Fibroblast of villous mesenchyme (primary cell): Measurements from ENCODE around the gene DEAF1. TPM values are rescaled to one million over a fixed set of nuclear protein-coding genes. Genes with fewer than 3 reads are reported as not detected.
A peak's percentile ranks its signal among the peaks of the same experiment; 100 is the strongest.
"Not testable (repeated sequence)": the region's sequence is repeated elsewhere in the genome, so short reads cannot be mapped to it uniquely, and the experiment has no call there.

Experiments used
- DNase-seq: peaks from one replicate; pipeline ENCODE4 v3.0.0-alpha.2; 2010; ENCODE audit warnings: low read depth
- H3K4me3 ChIP-seq: 2 replicates; pipeline ENCODE4 v1.5.1; 2011; ENCODE audit warnings: low read depth, mild to moderate bottlenecking, low read length
- CTCF ChIP-seq: IDR thresholded peaks from 2 replicates; pipeline ENCODE4 v1.5.1; 2012; ENCODE audit warnings: low read depth, mild to moderate bottlenecking, low read length; ENCODE audit not compliant: insufficient read depth
- total RNA-seq: library from RNA; depleted of rRNA; stranded (reverse); fragments of >200 nt; gene quantifications from 2 replicates; pipeline ENCODE4 v1.2.3, GENCODE V29; 2012

The DEAF1 gene
- total RNA-seq, result 33.7 and 33.8 TPM in 2 replicates

- peak within 1 kb of the TSS; percentile 71 for H3K4me3 ChIP-seq
- DNase-seq, result peak; percentile 98
- no peak for TF ChIP-seq CTCF
Observed at GRCh38 chr11:694563-695287, at the start of gene DEAF1. Gene DEAF1 (minus strand): TSS chr11:695222. CDS start chr11:695047, 175 bp downstream.

DNA sequence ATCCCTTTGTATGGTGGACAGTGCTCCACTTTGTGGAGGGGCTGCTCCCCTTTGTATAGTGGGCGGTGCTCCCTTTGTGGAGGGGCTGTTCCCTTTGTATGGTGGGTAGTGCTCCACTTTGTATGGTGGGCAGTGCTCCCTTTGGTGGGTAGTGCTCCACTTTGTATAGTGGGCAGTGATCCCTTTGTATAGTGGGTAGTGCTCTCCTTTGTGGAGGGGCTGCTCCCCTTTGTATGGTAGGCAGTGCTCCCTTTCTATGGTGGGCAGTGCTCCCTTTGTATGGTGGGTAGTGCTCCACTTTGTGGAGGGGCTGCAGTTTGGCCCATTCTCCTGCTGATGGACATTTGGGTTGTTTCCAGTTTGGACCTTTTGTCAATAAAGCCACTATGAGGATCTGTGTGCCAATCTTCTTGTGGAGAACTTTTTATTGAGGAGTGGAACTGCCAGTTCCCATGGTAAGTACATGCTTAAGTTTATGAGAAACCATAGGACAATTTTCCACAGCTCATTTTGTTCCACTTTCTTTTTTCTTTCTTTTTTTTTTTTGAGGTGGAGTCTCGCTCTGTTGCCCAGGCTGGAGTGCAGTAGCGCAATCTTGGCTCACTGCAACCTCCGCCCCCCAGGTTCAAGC, 47.7 kb upstream of the DEAF1 start:
- no peak overlapping the region for H3K4me3 ChIP-seq
- DNase-seq, result no peak
- TF ChIP-seq CTCF, result no peak

GRCh38 chr11:742156-742546, 47.1 kb upstream of the DEAF1 start:
- H3K4me3 ChIP-seq, result no peak overlapping the region
- TF ChIP-seq CTCF, result no peak
- DNase-seq, result no peak

DNA sequence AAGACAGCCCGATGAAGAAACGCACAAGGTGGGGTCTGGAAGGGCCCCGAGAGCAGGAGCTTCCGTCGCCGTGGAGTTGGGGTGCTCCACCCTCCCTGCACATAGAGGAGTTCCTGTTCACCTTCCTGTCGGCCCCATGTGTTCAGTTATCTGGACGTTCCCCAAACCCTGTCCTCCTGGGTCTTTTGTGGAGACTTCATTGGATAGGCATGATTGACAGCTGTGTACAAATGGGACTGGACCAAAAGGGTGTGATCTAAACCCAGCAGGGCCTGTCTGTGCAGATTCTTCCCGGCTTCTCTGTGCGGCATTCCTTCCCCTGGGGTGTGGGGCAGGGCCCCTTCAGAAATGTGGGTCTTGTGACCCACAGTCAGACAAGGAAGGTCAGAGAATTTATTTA, 42.9 kb upstream of the DEAF1 start:
- not testable (repeated sequence) for DNase-seq, H3K4me3 ChIP-seq

GRCh38 chr11:737366-737765, 42.3 kb upstream of the DEAF1 start:
- H3K4me3 ChIP-seq, result no peak overlapping the region
- TF ChIP-seq CTCF, result no peak
- DNase-seq, result no peak

DNA sequence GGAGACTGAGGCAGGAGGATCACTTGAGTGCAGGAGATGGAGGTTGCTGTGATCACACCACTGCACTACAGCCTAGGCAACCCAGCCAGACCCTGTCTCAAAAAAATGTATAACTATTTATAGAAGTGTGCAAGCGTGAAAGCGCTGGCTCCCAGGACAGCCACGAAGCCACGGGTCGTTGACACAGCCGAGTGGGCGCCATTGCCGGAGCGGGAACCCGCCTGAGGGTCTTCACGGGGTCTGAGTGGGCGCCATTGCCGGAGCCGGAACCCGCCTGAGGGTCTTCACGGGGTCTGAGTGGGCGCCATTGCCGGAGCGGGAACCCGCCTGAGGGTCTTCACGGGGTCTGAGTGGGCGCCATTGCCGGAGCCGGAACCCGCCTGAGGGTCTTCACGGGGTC, 39.5 kb upstream of the DEAF1 start:
- not testable (repeated sequence) for H3K4me3 ChIP-seq, DNase-seq

GRCh38 chr11:733072-733471, 38.0 kb upstream of the DEAF1 start:
- no peak overlapping the region for H3K4me3 ChIP-seq
- TF ChIP-seq CTCF, result no peak
- DNase-seq, result no peak

GRCh38 chr11:729492-730074, 34.6 kb upstream of the DEAF1 start:
- no peak for DNase-seq
- H3K4me3 ChIP-seq, result no peak overlapping the region
- no peak for TF ChIP-seq CTCF
